ENCODE results near the gene C19orf67. TPM values are rescaled to one million over a fixed set of nuclear protein-coding genes. Genes with fewer than 3 reads are reported as not detected.

The C19orf67 gene
- total and polyA plus RNA-seq, 2 of the 13 experiments (the other 11 are each of a cell fraction or from before 2014, with no cell fraction given): 0.11 to 0.32 TPM

GRCh38 chr19:14090509-14091080 is 5.0 kb upstream of the C19orf67 start, which contains the start of gene SAMD1:
TSS of gene SAMD1 (minus strand) at chr19:14090751.
- 2% methylated on average over 34 of the region's 65 CpGs for WGBS (ENCODE audit: low lambda C conversion rate)
- DNase-seq (ENCODE audit: low spot score) (peak; percentile 73), ATAC-seq (peak; percentile 24), FAIRE-seq (no peak)
- intact Hi-C loops (cut with micrococcal nuclease; ENCODE audit: unreplicated experiment): loop anchor here (1.0 kb wide), 1 partner anchor 10 kb away; no protein-coding TSS in a partner anchor
- Histone ChIP-seq H2AFZ (ENCODE audit: low read length) (no peak within 1 kb of the TSS), H3K4me1 (ENCODE audit: insufficient read depth, low read length) (peaks cover 28% of the 10 kb centered on the region), H3K4me3 (replicated peaks in 1 of 3; ENCODE audit: insufficient read depth in 1 of 3, low read depth in 2 of 3, low read length in 3 of 3) (peak within 1 kb of the TSS; percentile 77 to 92 (median 83)), H3K36me3 (replicated peaks in 1 of 2; ENCODE audit: control insufficient read depth in 1 of 2, insufficient read depth in 2 of 2, low read length in 2 of 2) (peaks cover 4 to 8% of the 10 kb centered on the region in 2 experiments; a peak in 2 of 5 replicates), H3K79me2 (ENCODE audit: insufficient read depth, low read length) (peaks cover 4% of the 10 kb centered on the region), H3K27ac (ENCODE audit: extremely low read length, insufficient read depth, low read length) (peak within 1 kb of the TSS; percentile 79), H3K9ac (ENCODE audit: insufficient read depth, low read depth, low read length) (peak within 1 kb of the TSS; percentile 74), H4K20me1 (ENCODE audit: insufficient read depth, low read length) (no peaks in the 10 kb centered on the region), H3K27me3 (ENCODE audit: control insufficient read depth in 1 of 2, insufficient read depth in 2 of 2, low read length in 2 of 2) (no peaks in the 10 kb centered on the region), H3K4me2 (ENCODE audit: low read depth, low read length) (peak within 1 kb of the TSS; percentile 79), H3K9me3 (ENCODE audit: low read length) (peaks cover 6% of the 10 kb centered on the region; the same call in 1 of the 2 replicates)
- in situ Hi-C loops (cut with HindIII; ENCODE audit: extremely low pct_ligation_motif_present, low pct_unique_long_range_greater_than_20kb): no loop called here
- CTCF ChIA-PET (ENCODE audit: low intra/inter-chr PET ratio, low total read pairs): interaction anchor here (1.4 to 1.7 kb wide), 2 partner anchors 17 to 18 kb away, joined by 3 to 4 read pairs; no protein-coding TSS in a partner anchor
- no TSS peak for BruUV-seq (replicated peaks)
- POLR2A ChIA-PET: interaction anchor here (1.0 kb wide), 1 partner anchor 10 kb away, joined by 4 read pairs; no protein-coding TSS in a partner anchor
- TF ChIP-seq NR1H2 (CRISPR knock-in tag; IDR thresholded peaks at IDR 0.05; ENCODE audit: borderline replicate concordance, low read depth): no peak
- TF ChIP-seq DNMT1 (CRISPR knock-in tag; IDR thresholded peaks at IDR 0.05): no peak
- TF ChIP-seq ZNF496 (CRISPR knock-in tag; IDR thresholded peaks at IDR 0.05; ENCODE audit: insufficient replicate concordance): no peak
- no peak for TF ChIP-seq IKZF4 (CRISPR knock-in tag; IDR thresholded peaks at IDR 0.05; ENCODE audit: borderline replicate concordance, low read depth, not compliant biosample characterization)
- no peak for TF ChIP-seq ZBTB38 (CRISPR knock-in tag; IDR thresholded peaks at IDR 0.05)
- no peak for TF ChIP-seq ARHGAP35 (CRISPR knock-in tag; IDR thresholded peaks at IDR 0.05; ENCODE audit: borderline replicate concordance)
- peak; percentile 99 for TF ChIP-seq ZNF276 (CRISPR knock-in tag; IDR thresholded peaks at IDR 0.05; ENCODE audit: low read depth)
- TF ChIP-seq TMF1 (CRISPR knock-in tag; IDR thresholded peaks at IDR 0.05; ENCODE audit: low read depth): no peak
- TF ChIP-seq AKNA (CRISPR knock-in tag; IDR thresholded peaks at IDR 0.05; ENCODE audit: borderline replicate concordance): no peak
- TF ChIP-seq ZMAT3 (CRISPR knock-in tag; conservative IDR thresholded peaks at IDR 0.05): no peak
- no peak for TF ChIP-seq ATRX (CRISPR knock-in tag; IDR thresholded peaks at IDR 0.05; ENCODE audit: borderline replicate concordance)
- no peak for TF ChIP-seq ZMYM3 (CRISPR knock-in tag; IDR thresholded peaks at IDR 0.05)
- TF ChIP-seq GATAD2A (CRISPR knock-in tag; IDR thresholded peaks at IDR 0.05): no peak
- TF ChIP-seq MYPOP (CRISPR knock-in tag; IDR thresholded peaks at IDR 0.05): no peak
